Thyroid gland (tissue), 4 donors: Measurements from ENCODE around the gene FLNA. TPM values are rescaled to one million over a fixed set of nuclear protein-coding genes. Genes with fewer than 3 reads are reported as not detected.

ENCODE experiments used
- DNase-seq, 2 donors: peaks; one replicate each; pipeline ENCODE4 v3.0.0-alpha.2; 2019
- H3K27ac ChIP-seq, 3 donors: fragments of 200-600 bp; sonication (generic); 1 replicate in 2 of 3; 2 replicates in 1 of 3; pipeline ENCODE4 v1.5.1; 2016 to 2019; ENCODE audit warnings: mild to moderate bottlenecking in 1 of 3, moderate library complexity in 1 of 3
- H3K27me3 ChIP-seq: fragments of 200-600 bp; sonication (generic); one replicate; pipeline ENCODE4 v1.5.1; 2019
- H3K36me3 ChIP-seq, 2 donors: fragments of 200-600 bp; sonication (generic); one replicate each; pipeline ENCODE4 v1.5.1; 2016 to 2019
- H3K4me1 ChIP-seq, 2 donors: fragments of 200-600 bp; sonication (generic); one replicate each; pipeline ENCODE4 v1.5.1; 2017 to 2019
- H3K4me3 ChIP-seq, 3 donors: fragments of 200-600 bp; sonication (generic); replicated peaks in 1 of 3; 1 replicate in 2 of 3; 2 replicates in 1 of 3; pipeline ENCODE4 v1.5.1; 2016; ENCODE audit warnings: mild to moderate bottlenecking in 1 of 3
- H3K9me3 ChIP-seq: fragments of 200-600 bp; sonication (generic); one replicate; pipeline ENCODE4 v1.5.1; 2017
- POLR2A ChIP-seq, 2 donors: fragments of 450-650 bp; IDR thresholded peaks; one replicate each; pipeline ENCODE4 v1.6.1; 2017; ENCODE audit warnings: antibody characterized with exemption in 2 of 2, mild to moderate bottlenecking in 2 of 2, moderate library complexity in 1 of 2
- WGBS, 2 donors: methylation state at CpG; one replicate each; pipeline ENCODE4 v1.1.5; 2017; 5-methylcytosine and 5-hydroxymethylcytosine counted together
- intact Hi-C: fragments of 100-400 bp; cut with DNase I; formaldehyde crosslinking; loops from one replicate; pipeline ENCODE4 v1.15.1; 2023
- total RNA-seq, 4 donors: library from RNA; depleted of rRNA; stranded (reverse); fragments of >200 nt; gene quantifications; one replicate each; pipeline ENCODE4 v1.2.3, GENCODE V29; 2016
- TF ChIP-seq, protein P1 (sequence below), 6 experiments: fragments of 200-600 bp in 3 of 6; fragments of 450-650 bp in 3 of 6; sonication (generic) in 3 of 6; IDR thresholded peaks; one replicate each; pipeline ENCODE4 v1.5.1; 2016 to 2019; ENCODE audit warnings: antibody characterized with exemption in 6 of 6, mild to moderate bottlenecking in 2 of 6, inconsistent platforms in 1 of 6, moderate library complexity in 1 of 6

FLNA gene
- total RNA-seq, 4 donors from 2014 or later, result 143 to 553 (median 291) TPM

- no peak for DNase-seq
- no peaks in the 10 kb centered on the region for H3K27me3 ChIP-seq
- H3K27ac ChIP-seq, result no peak overlapping the region
- no peaks in the 10 kb centered on the region for H3K4me1 ChIP-seq
- intact Hi-C loops, result no loop called here
- 83 to 89% methylated on average over 1 to 12 of the region's 30 CpGs for whole genome bisulfite sequencing, 2 donors
- TF ChIP-seq, protein P1, sequence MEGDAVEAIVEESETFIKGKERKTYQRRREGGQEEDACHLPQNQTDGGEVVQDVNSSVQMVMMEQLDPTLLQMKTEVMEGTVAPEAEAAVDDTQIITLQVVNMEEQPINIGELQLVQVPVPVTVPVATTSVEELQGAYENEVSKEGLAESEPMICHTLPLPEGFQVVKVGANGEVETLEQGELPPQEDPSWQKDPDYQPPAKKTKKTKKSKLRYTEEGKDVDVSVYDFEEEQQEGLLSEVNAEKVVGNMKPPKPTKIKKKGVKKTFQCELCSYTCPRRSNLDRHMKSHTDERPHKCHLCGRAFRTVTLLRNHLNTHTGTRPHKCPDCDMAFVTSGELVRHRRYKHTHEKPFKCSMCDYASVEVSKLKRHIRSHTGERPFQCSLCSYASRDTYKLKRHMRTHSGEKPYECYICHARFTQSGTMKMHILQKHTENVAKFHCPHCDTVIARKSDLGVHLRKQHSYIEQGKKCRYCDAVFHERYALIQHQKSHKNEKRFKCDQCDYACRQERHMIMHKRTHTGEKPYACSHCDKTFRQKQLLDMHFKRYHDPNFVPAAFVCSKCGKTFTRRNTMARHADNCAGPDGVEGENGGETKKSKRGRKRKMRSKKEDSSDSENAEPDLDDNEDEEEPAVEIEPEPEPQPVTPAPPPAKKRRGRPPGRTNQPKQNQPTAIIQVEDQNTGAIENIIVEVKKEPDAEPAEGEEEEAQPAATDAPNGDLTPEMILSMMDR (IDR thresholded peaks at IDR 0.05), result no peak
- TF ChIP-seq POLR2A (IDR thresholded peaks at IDR 0.05), result no peak
- H3K4me3 ChIP-seq, result no peak overlapping the region
- peaks cover 23 to 45% of the 10 kb centered on the region in 2 donors for H3K36me3 ChIP-seq
- no peaks in the 10 kb centered on the region for H3K9me3 ChIP-seq
Measured at GRCh38 chrX:154351183-154352011, 23.0 kb downstream of the FLNA start.

GRCh38 chrX:154350429-154351182 is 23.8 kb downstream of the FLNA start:
- Histone ChIP-seq H3K27me3 (no peaks in the 10 kb centered on the region), H3K9me3 (no peaks in the 10 kb centered on the region), H3K27ac (no peak overlapping the region), H3K4me1 (no peaks in the 10 kb centered on the region), H3K36me3 (peaks cover 23 to 45% of the 10 kb centered on the region in 2 donors), H3K4me3 (no peak overlapping the region)
- TF ChIP-seq, protein P1 (IDR thresholded peaks at IDR 0.05), result no peak
- TF ChIP-seq POLR2A (IDR thresholded peaks at IDR 0.05), result no peak
- DNase-seq, result no peak
- intact Hi-C loops, result no loop called here
- WGBS, 2 donors, result 88 to 92% methylated on average over 6 to 8 of the region's 19 CpGs

GRCh38 chrX:154349979-154350378 is 24.5 kb downstream of the FLNA start:
- DNase-seq, result no peak

DNA sequence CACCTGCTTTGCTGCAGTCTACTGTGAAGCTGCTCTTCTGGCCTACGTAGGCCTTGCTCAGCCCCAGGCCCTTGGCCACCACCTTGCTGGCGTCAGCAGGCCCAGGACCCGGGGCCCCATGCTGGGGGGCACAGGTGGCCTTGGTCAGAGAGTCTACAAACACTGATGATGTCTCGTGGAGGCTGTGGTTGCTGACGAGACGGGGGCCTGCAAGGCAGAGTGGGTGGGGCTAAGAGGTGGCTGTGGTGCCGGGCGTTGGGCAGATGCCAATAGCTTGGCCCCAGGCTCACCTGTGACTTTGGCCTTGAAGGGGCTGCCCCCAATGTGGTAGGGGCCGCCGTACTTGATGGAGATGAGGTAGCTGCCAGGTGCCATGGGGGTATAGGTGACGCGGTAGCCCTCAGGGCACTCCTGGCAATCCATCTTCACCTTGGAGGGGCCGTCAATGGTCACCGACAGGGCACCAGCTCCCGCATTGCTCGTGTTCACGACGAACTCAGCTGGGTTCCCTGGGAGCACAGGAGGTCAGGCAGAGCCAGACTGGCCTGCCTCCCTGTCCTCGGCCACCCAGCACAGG is 25.0 kb downstream of the FLNA start:
- Histone ChIP-seq H3K4me3 (no peak overlapping the region), H3K27me3 (no peaks in the 10 kb centered on the region), H3K9me3 (no peaks in the 10 kb centered on the region), H3K36me3 (peaks cover 13 to 42% of the 10 kb centered on the region in 2 donors), H3K27ac (no peak overlapping the region), H3K4me1 (no peaks in the 10 kb centered on the region)
- WGBS, 2 donors, result 86% methylated on average over 13 of the region's 19 CpGs; no CpG with 5 or more reads in 1 of the 2 donors
- TF ChIP-seq, protein P1 (IDR thresholded peaks at IDR 0.05), result no peak
- TF ChIP-seq POLR2A (IDR thresholded peaks at IDR 0.05), result no peak
- intact Hi-C loops, result no loop called here
- no peak for DNase-seq

More at GRCh38 chrX:154349979-154350378, 24.5 kb downstream of the FLNA start:
- Histone ChIP-seq H3K27ac (no peak overlapping the region), H3K4me1 (no peaks in the 10 kb centered on the region), H3K4me3 (no peak overlapping the region), H3K27me3 (no peaks in the 10 kb centered on the region), H3K9me3 (no peaks in the 10 kb centered on the region), H3K36me3 (peaks cover 17 to 45% of the 10 kb centered on the region in 2 donors)
- TF ChIP-seq, protein P1 (IDR thresholded peaks at IDR 0.05), result no peak
- no peak for TF ChIP-seq POLR2A (IDR thresholded peaks at IDR 0.05)
- 95 to 96% methylated on average over 4 to 8 of the region's 15 CpGs for WGBS, 2 donors
- intact Hi-C loops, result no loop called here
